SKM-1 (cell line): ENCODE results near the gene SCAMP5.

ENCODE experiments used
- DNase-seq: peaks from one replicate; lab custom pipeline; 2025; ENCODE audit not compliant: unreplicated experiment; lab: John Stamatoyannopoulos, UW

Gene SCAMP5

DNA sequence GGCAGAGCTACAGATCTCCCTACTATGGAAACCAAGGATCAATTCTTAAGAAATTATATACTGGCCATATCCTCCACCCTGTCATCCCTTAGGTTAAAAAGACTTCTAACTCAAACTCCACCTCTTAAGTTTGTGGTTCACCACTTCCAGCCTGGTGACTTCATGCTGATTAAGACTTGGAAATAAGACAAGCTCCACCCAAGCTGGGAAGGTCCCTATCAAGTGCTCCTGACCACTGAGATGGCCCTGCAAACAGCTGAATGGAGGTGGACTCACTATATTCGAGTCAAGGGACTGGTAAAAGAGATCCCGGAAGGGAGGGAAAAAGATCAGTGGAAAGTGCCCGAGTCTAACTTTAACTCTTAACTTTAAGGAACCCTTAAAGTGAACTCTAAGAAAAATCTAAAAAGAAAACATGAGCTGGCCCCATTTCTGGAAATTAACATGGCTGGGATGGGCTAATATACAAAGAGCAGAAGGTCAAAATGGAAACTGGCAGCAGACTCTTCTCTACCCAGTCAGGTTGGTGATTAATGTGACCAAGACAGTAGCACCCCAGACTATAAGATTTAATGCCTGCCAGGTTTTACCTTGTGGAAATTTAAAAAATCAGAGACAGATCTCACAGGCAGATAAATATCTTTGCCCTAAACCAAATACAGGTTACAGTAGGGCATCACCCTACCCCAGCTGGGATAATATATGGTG lies 71.9 kb downstream of the SCAMP5 start:
- DNase-seq = peak; percentile 44

DNA sequence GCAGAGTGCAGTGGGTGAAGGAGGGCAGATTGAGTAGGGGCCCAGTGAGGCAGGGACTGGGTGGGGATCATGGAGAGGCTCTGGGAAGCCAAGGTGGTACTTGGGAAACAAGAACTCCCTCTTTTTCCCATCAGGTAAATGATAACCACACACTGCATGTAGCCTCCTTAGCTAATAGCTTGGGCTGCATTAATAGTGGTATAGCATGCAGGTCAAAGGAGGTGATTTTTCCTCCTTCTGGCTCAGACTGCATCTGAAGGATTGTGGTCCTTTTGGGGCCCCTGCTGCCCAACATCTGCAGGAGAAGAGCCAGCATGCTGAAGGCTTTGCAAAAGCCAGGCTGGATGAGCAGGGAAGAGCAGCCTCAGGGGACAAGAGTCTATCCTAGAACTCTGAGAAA lies 73.4 kb downstream of the SCAMP5 start:
- DNase-seq = no peak

DNA sequence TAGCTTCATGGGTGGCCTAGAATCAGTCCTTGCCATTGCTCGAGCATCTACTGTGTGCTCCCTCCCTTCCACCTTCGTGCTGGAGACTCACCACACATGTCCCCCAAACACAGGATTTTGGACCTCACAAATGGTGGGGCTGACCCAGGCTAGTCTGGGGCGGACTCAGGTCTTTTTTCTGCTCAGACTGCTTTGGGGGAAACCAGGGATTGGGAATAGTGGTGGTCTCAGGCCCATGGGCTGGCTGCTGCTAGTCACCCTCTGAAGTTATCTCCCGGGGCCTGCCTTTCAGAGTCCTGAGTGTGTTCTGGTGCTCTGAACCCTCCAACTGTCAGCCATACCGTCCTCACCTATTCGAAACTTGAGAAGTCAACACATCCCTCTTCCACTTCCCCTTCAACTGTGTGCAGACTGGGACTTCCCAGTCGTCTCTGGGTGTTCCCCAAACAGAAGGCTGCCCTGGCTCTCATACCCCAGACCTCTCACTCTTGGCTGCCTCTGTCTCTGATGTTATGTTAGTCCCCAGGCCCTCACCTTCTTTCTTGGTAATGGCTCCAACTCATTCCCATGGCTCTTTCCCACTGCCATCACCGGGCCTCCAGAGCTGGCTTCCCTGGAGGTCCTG lies 74.0 kb downstream of the SCAMP5 start:
- peak; percentile 51 for DNase-seq

DNA sequence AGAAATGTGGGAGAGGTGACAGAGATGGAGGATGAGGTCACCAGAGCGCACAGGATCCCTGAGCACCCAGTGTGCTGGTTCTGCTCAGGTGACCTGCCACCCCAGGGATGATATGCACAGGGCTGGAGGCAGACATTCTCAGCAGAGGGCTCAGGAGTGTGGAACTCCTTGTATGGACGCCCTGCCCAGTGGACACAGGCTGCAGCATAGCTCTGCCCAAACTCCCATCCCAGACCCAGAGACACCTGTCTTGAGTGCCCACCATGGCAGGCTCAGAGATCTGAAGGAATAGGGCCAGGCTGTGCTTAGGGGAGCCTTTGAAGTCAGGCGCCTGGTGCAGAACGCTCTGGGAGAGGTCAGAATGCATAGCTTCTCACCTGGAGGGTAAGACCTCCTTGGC lies 75.3 kb downstream of the SCAMP5 start:
- no peak for DNase-seq
